GM18519 (cell line): ENCODE data around the gene ACE.
"Not testable (repeated sequence)": the region's sequence is repeated elsewhere in the genome, so short reads cannot be mapped to it uniquely, and the experiment has no call there.

ENCODE experiments used
- ATAC-seq: cut with Tn5 transposase; IDR thresholded peaks from one replicate; pipeline ENCODE4 v1.9.1; 2021; ENCODE audit warnings: mild to moderate bottlenecking, moderate library complexity; ENCODE audit not compliant: unreplicated experiment, low FRiP score

The ACE gene

DNA sequence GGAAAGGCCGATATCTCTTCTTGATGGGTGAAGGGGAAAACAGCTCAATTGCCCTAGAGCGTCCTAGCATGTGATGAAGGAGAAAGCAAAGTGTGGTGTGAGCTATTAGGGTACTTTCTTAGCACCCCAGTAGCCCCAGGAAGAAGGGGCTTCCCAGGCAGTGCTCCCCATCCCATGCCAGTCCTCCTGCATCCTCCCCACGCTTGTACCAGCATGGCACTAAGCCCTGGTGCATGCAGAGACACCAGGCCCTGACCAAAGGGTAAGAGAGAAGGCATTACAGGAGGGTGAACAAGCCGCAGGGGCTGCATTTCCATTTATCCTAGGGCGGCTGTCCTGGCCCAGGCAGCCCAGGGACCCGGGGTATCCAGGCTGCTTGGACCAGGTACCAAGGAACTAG lies 33.8 kb upstream of the ACE start:
- no peak for ATAC-seq

DNA sequence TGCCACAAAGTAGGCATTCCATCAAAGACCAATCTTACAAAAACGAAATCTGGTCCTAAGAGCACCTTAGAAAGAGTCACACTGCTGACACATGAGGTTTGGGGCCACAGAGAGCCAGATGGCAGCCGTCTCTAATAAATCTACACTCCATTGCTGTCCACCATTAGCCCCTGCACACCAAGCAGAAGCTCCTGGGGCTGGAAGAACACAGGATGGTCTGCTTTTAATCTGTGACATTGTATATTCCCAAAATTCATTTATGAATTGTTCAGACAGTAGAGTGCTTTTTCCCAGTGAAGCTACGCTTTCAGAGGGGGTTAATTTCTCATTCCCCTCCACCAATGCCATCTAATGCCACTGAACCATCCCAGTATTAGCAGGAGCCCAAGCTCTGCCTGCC lies 32.4 kb upstream of the ACE start:
- ATAC-seq, result no peak

DNA sequence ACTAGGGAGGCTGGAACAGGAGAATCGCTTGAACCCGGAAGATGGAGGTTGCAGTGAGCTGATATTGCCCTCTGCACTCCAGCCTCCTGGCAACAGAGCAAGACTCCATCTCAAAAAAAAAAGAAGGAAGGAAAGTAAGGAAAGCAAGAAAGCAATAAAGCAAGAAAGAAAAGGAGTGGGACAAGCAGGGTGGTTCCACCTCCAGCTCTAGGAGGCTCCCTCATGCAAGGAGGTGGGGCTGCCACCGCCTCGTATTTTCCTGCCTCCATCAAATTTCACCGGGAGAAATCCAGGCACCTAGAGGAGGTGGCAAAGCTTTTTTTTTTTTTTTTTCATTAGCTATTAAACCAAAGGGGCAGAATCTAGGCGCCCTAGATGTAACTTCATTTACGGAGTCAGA lies 31.8 kb upstream of the ACE start:
- ATAC-seq, result no peak

DNA sequence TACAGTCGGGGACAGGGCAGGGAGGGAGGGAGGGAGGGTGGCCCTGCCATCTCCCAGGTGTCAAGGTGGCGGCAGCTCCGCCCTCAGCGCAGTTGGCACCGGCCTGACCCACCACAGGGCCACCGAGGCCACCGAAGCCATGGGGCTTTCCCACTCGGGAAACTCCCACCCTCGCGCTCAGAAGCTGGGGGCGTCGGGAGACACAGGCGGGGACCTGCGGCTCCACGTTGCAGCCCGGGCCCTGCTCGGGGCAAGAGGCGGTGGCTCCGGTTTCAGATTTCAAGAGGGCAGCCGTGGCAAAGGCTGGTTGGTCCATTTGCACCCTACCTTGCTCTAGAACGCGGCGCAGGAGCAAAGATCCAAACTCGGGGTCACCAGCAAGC lies 31.3 kb upstream of the ACE start:
- ATAC-seq, result no peak

DNA sequence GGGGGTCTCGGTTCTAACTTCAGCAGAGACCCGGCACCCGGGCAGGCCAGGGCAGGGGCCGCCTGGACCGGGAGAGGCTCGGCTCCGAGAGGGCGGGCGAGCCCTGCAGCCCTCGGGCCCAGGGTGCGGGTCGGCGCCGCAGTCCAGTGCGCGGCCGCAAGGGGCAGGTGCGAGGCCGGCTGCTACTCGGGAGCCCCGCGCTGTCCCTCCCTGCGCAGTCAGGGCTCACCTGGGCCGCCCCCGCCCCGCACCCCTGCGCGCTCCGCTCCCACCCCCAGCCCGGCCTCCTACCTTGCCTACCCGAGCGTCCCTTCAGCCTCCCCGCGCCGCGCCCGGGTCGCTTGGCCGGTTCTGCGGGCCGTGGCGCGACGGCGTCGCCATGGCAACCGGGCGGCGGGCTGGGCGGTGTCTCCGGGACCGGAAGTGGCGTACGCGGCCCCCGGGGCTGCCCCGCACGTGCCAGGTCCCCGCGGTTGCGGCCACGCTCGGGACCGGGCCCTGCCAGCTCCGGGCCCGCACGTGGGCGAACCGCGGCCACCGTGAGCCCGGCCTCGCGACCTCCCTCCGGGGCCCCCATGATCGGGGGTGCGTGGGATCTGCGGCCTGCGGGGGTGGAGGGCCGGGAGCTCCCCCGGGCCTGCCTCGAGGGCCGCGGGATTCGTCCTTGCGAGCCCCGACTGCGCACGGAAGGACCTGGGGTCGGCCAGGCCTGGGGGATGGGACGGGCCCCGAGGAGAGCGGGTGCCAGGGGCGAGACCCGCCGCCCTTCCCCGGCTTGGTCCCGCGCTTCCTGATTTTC lies 30.7 kb upstream of the ACE start, which contains the start of gene CYB561:
Gene CYB561 (minus strand): TSS at position 353 of the 799 bp plus-strand sequence. CDS start 8,759 bp downstream, outside the sequence.
- peak; percentile 42 for ATAC-seq

DNA sequence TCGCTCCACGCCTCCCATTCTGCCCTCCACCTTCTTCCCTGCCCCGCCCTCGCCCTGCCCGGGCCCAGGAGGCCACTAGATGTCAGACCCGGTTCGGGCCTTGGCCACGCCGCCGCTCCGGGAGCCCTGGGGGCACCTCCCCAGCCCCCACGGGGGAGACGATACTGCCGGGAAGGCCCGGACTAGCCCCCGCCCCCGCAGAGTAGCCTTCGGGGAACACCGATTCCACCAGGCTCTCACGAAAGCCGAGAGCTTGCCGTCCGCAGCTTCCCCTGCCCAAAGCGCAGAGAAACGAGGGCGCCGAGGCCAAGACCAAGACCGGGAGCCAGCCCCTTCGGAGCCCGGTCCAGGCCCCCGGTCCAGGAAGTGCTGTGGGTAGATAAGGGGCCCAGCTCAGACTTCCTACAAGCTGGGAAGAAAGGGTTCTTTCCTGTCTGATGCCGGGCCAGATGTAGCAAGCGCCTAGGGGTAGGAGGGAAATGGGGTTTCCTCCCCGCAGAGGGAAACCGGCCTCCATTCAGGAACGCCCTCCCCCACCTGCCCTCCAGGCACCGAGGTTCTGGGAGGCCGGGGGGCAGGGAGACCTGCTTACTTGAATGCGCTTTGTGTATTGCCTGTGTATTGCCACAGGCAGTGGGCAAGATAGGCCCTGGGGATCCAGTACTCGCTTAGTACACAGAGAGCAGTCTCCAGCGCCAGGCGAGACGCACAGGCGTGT lies 29.9 kb upstream of the ACE start:
- no peak for ATAC-seq

DNA sequence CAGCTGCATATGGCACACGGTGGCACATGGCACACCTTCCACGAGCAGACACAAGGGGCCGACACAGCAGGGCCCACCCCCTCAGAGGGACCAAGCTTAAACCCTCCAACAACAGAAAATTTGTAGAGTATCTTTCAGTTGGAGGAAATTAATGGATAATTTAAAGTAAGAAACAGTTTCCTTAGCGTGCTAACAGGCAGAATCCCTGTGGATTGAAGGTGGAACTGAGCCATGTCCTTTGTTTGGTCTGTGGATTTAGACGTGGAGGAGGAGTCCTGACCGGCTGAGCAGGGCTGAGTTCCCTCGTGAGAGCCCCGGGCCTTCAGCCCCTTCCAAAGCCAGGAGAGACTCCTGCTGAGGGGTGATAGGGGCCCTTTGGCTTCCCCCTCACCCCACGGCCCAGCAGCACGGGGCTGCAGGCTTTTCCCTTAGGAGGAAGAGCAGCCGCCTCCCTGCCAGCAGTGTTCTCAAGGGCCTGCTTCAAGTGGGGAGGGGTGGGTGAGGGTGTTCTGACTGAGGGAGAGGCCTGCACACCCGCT lies 29.3 kb upstream of the ACE start:
- ATAC-seq, result no peak

DNA sequence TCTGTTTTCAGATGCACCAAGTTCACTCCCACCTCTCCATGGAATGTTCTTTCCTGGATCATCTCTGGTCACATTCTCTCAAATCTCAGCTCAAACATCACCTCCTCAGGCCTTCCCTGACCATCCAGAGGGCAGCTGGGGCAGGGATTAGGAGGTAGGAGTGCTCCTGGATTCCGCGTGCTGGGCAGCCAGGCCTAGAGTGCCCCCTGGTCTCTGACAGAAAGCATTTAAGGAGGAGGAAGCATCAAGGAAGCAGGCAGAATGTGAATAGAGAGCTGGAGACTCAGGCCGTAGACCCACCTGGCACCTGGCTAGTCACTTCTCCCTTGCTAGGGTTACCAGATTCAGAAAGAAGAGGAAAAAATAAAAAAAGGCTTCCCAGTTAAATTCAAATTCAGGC lies 28.2 kb upstream of the ACE start:
- no peak for ATAC-seq

DNA sequence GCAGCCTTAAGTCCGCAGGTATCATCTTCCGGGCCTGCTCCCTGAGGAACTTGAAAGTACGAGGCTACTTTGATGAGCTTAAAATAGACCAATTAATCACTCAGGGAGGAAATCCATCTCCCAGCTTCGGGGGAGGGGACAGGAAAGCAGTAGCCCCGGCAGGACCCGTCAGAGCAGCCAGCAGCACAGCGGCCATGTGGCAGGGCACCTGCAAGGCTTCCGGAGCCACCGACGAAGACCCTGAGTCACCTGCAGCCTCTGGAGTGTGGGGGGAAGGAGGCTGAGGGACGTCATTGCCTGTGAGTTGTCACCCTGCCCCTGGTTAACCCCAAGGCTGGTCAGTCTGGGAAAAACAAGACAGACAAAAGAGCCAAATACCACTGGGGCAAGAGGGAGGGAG lies 26.3 kb upstream of the ACE start:
- ATAC-seq, result no peak

DNA sequence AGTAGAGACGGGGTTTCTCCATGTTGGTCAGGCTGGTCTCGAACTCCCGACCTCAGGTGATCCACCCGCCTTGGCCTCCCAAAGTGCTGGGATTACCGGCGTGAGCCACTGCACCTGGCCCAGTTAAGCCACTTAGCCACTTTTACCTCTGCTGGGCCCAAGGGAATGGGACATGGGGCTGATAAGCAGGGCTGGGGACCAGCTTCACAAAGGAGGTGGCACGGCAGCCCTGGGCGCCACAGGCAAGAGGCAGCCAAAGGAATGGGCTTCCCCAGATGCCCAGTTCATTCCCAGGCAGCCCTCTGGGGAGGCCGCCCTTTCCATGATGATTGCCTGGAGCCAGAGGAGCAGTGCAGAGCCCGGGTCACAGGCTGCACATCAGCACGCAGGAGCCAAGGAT lies 25.7 kb upstream of the ACE start:
- no peak for ATAC-seq

DNA sequence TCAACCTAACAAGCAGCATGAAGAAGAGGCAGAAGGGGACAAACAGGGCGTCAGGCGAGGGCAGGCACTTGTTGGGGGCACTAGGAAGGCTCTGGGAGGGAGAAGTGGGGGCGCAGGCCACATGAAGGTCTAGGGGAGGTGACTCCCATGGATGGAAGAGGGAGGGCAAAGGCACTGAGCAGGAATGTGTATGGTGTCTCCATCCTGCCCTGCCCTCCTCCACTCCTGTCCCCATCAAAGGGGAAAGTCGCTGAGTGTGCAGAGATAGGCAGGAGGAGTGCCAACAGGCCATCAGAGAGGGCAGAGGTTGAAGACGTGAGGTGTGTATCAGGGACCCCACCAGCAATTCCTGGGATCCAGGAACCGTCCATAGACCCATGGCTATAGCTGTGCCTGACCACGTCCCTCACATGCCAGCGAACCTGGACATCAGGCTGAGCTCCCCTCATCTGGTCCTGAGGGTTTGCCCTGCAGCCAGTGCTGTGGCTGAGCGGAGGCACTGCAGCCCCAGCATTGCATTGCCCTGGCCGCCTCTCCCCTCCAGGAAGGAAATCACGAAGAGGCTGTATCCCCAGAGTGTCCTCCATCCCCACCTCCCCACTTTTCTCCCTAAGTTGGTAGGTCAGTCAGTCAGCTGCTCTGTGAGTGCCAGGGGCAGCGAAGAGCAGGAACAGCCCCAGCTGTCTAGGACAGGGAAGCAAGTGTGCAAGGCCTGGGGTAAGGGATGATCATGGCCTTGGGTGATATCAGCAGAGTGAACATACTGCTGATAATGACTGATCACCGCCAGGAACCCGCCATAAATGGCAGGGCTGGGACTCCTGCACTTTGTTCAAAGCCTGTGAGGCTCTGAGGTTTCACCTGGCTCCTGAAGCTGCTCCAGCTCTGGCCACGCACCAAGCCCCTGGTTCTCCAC lies 24.6 kb upstream of the ACE start:
- no peak for ATAC-seq

DNA sequence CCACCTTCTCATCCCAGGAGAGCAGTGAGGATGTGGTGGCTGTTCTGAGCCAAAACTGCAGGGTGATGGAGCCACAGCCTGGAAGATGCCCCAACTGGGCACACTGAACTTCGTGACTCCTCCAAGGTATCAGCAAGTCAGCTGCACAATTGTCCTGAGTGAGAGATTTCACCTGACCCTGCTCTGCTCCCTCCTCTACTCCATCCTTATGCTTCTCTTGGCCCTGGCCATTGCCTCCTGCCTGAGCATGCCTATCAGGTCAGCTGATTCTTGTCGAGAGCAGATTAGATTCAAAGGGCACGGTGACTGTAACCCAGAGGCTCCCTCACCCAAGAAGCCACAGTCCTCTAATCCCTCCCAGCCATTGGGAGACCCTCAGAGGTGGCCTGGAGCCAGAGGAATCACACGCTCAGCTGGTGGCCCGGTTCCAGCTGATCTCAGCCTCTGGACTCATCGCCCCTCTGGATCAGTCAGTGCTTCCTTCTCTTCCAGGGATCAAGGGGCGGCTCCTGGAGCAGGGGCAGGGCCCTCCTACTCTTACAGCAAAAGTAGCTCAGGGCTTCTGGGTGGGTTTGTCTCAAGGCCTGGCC lies 23.8 kb upstream of the ACE start:
- ATAC-seq, result no peak

DNA sequence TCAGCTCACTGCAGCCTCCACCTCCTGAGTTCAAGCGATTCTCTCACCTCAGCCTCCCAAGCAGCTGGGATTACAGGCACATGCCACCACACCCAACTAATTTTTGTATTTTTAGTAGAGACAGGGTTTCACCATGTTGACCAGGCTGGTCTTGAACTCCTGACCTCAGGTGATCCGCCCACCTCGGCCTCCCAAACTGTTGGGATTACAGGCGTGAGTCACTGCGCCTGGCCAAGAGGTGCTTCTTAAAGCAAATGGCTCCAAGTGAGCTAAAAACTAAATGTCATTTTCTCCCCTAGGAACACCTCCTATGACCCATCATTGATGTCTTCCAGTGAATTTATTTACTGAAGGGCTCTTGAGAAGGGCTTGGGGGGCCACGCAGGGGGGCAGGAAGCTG lies 22.5 kb upstream of the ACE start:
- not testable (repeated sequence) for ATAC-seq

DNA sequence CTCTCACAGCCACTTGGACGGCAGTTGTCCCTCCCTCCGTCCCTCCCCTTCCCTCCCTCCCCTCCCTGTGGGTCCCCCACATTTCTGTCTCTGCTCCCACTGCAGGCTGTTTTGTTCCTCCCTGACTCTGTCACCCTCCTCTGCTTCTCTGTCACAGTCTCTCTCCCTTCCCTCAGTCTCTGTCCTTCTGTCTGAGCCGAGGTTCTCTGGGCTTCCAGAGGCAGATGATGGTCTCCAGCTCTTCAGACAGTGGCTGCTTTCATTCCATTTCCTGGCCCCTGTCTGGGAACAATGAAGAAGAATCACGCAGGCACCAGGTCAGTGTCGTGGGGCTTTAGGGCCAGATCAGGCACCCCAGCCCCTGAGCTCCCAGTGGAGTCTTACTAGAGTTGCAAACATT lies 21.9 kb upstream of the ACE start:
- ATAC-seq, result no peak

DNA sequence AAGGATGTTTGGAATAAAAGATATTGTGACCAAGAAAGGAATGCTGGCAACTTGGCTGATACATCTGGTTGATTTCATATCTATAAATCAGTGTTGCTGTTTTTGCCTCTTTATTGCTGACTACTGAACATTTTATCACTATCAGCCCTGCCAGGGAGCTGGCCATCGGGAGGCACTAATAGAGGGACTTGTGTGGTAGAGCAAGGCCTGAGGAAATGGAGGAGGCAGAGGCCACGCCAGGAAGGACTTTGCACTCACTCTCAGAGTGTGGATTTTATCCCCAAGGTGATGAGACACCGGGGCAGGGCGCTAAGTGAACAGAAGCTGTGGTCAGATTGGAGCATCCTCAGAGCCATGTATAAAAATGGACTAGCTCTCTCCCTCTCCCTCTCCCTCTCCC lies 21.4 kb upstream of the ACE start:
- no peak for ATAC-seq

DNA sequence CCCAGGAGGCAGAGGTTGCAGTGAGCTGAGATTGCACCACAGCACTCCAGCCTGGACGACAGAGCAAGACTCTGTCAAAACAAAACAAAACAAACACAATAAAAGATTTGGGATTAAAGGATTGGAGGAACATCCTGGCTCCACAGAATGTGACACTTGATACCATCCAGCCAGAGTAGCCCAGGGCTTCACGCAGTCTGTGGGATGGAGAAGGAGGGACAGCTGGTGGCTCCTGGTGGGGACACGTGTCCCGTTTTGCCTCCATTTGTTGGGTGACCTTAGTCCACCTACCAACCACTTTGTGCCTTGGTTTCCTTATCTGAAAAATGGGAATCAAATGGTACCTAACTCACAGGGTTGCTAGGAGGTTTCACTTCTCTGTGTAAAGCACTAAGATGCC lies 18.4 kb upstream of the ACE start:
- no peak for ATAC-seq

DNA sequence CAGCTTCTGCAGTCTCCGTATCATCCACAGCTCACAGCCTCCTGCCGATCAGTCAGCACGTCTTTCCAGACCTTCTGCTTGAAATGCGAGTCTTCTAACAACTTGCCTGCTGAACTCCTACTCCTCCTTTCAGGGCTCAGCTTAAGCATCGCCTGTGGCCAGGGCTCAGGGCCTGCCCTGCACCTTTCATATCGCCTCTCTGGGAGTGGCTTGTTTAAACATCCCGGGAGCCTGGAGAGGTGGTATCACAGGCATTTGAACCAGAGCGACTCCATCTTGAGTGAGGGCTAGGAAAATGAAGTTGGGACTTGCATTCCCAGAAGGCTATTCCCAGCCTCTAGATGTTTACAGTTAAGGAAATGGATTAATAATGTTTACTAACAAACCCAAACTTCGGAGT lies 16.8 kb upstream of the ACE start:
- no peak for ATAC-seq

DNA sequence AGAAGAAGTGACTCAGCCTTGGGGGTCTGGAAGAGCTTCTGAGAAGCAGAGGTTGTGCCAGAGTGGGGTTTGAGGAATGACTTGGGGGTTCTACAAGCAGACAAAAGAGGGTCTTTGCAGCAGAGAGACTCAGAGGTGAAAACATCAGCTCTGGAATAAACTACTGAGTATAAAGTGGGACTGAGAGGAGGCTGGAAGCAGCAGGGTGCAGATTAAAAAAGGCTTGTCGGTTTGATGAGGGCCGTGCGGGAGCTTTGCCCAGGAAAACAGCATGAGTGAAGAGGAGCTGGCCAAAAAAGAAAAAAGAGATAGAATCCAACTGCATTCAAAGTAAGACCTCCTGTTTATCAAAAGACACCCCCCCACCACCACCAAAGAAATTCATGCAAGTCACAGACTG lies 13.1 kb upstream of the ACE start:
- no peak for ATAC-seq

DNA sequence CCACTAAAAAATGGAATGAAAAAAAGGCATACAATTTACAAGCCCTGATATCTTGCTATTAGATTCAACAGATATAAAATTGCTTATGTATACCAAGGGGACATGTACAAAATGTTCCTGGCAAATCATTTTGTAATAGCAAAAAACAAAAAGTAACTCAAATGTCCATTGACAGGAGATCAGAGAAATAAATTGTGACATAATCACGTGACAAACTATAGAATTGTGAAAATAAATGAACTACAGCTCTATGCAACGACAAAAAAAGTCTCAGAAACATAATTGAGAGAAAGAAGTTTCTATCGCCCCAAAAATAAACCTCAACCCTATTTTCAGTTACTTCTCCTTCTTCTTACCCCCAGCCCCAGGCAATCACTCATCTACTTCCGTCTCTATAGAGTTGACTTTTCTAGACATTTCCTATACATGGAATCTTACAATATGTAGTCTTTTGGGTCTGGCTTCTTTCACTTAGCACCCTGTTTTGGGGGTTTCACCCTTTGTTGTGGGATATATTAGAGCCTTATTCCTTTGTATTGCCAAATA lies 12.1 kb upstream of the ACE start:
- ATAC-seq, result no peak

DNA sequence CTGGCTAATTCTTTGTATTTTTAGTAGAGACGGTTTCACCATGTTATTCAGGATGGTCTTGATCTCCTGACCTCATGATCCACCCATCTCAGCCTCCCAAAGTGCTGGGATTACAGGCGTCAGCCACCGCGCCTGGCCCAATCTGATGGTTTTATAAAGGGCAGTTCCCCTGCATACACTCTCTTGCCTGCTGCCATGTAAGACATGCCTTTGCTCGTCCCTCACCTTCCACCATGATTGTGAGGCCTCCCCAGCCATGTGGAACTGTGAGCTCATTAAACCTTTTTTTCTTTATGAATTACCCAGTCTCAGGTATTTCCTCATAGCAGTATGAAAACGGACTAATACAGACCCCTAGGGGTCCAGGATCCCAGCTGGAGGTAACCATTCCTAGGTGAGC lies 8.8 kb upstream of the ACE start:
- ATAC-seq, result not testable (repeated sequence)
